ENCODE results near the gene ENTPD1. TPM values are rescaled to one million over a fixed set of nuclear protein-coding genes. Genes with fewer than 3 reads are reported as not detected.

ENTPD1 gene
- total RNA-seq, 1 experiment from 2014 or later = 0.37 TPM

DNA sequence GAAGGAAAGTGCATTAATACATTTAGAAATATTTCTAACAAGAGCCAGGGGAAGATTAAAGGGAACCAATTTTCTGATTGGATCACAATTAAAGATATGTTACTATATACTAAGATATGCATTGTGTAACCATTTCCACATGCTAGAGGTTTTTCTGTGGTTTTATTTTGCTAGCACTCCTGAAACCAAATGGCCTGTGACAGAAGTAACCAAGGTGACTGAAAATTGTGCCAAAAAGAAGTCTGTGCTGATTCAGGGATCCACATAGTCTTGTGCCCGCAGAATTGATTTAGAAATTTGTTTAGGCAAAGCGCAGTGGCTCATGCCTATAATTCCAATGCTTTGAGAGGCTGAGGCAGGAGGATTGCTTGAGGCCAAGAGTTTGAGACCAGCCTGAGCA lies 153.6 kb downstream of the ENTPD1 start:
- no peak overlapping the region for H3K4me2 ChIP-seq (ENCODE audit: low read length)
- POLR2A ChIA-PET = no interaction called here
- H3K9me3 ChIP-seq (ENCODE audit: control insufficient read depth in 1 of 2, insufficient read depth in 1 of 2, low read depth in 1 of 2, low read length in 2 of 2) = no peaks in the 10 kb centered on the region
- no peaks in the 10 kb centered on the region for H3K27me3 ChIP-seq (ENCODE audit: insufficient read depth, low read length)
- CTCF ChIA-PET = no interaction called here
- H3K9ac ChIP-seq (ENCODE audit: low read length) = no peak overlapping the region
- BruUV-seq (replicated peaks) = no TSS peak
- H3K36me3 ChIP-seq (ENCODE audit: control insufficient read depth in 1 of 2, insufficient read depth in 2 of 2, low read length in 2 of 2) = no peaks in the 10 kb centered on the region; a peak in 1 of 4 replicates
- TF ChIP-seq ZFX (IDR thresholded peaks at IDR 0.05) (no peak), MAX (IDR thresholded peaks at IDR 0.05) (no peak), ELF1 (IDR thresholded peaks at IDR 0.05; ENCODE audit: borderline replicate concordance, low read depth) (no peak), JUND (IDR thresholded peaks at IDR 0.05) (no peak), CEBPB (IDR thresholded peaks at IDR 0.05; ENCODE audit: low read depth) (no peak), CBX3 (IDR thresholded peaks at IDR 0.05; ENCODE audit: low read depth) (no peak), EGR1 (IDR thresholded peaks at IDR 0.05; ENCODE audit: low read depth) (no peak), EZH2phosphoT487 (IDR thresholded peaks at IDR 0.05; ENCODE audit: borderline replicate concordance) (no peak), SRF (IDR thresholded peaks at IDR 0.05; ENCODE audit: low read depth) (no peak), CTCF (IDR thresholded peaks at IDR 0.05 in 2 of 3, conservative IDR thresholded peaks at IDR 0.05 in 1 of 3; ENCODE audit: borderline replicate concordance in 1 of 3, insufficient read depth in 1 of 3, low read depth in 2 of 3, low read length in 2 of 3) (no peak), EZH2 (IDR thresholded peaks at IDR 0.05) (no peak), SP1 (IDR thresholded peaks at IDR 0.05; ENCODE audit: low read depth) (no peak), POLR2AphosphoS5 (IDR thresholded peaks at IDR 0.05; ENCODE audit: low read depth, low read length) (no peak), FOSL1 (IDR thresholded peaks at IDR 0.05; ENCODE audit: low read depth) (no peak), RAD21 (IDR thresholded peaks at IDR 0.05; ENCODE audit: low read depth) (no peak), YY1 (IDR thresholded peaks at IDR 0.05; ENCODE audit: extremely low read depth, insufficient replicate concordance, low read depth, low read length) (no peak), REST (IDR thresholded peaks at IDR 0.05; ENCODE audit: low read depth) (no peak), ATF3 (IDR thresholded peaks at IDR 0.05) (no peak), TCF7L2 (IDR thresholded peaks at IDR 0.05; ENCODE audit: borderline replicate concordance, extremely low read depth, insufficient read depth, insufficient read length) (no peak)
- TF ChIP-seq, protein P1, sequence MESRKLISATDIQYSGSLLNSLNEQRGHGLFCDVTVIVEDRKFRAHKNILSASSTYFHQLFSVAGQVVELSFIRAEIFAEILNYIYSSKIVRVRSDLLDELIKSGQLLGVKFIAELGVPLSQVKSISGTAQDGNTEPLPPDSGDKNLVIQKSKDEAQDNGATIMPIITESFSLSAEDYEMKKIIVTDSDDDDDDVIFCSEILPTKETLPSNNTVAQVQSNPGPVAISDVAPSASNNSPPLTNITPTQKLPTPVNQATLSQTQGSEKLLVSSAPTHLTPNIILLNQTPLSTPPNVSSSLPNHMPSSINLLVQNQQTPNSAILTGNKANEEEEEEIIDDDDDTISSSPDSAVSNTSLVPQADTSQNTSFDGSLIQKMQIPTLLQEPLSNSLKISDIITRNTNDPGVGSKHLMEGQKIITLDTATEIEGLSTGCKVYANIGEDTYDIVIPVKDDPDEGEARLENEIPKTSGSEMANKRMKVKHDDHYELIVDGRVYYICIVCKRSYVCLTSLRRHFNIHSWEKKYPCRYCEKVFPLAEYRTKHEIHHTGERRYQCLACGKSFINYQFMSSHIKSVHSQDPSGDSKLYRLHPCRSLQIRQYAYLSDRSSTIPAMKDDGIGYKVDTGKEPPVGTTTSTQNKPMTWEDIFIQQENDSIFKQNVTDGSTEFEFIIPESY (IDR thresholded peaks at IDR 0.05; ENCODE audit: extremely low read depth, insufficient replicate concordance, low read length) = no peak
- no peak for ATAC-seq
- no peaks in the 10 kb centered on the region for H3K9me2 ChIP-seq (ENCODE audit: insufficient read depth)
- H3K4me1 ChIP-seq (ENCODE audit: control insufficient read depth in 1 of 2, insufficient read depth in 2 of 2, low read length in 2 of 2) = peaks cover 0 to 19% of the 10 kb centered on the region in 2 experiments; a peak in 1 of 4 replicates
- RAD21 ChIA-PET (ENCODE audit: low non-redundant PET in 1 of 2, low total read pairs in 2 of 2, uncharacterized antibody in 2 of 2, unreplicated experiment in 2 of 2) = no interaction called here
- intact Hi-C loops (cut with micrococcal nuclease) = loop anchor here (10.0 kb wide), 1 partner anchor 215 kb away; no protein-coding TSS in a partner anchor
- H2AFZ ChIP-seq (ENCODE audit: low read depth, low read length, poor library complexity, severe bottlenecking) = no peak overlapping the region
- H4K20me1 ChIP-seq (ENCODE audit: insufficient read depth) = no peaks in the 10 kb centered on the region
- DNase-seq (ENCODE audit: low read depth, low spot score) = no peak
- no peak overlapping the region for H3K27ac ChIP-seq (ENCODE audit: low read depth, low read length)
- H3K79me2 ChIP-seq (ENCODE audit: insufficient read depth, low read length) = peaks cover 2% of the 10 kb centered on the region; the same call in 1 of the 2 replicates
- no peak overlapping the region for H3K4me3 ChIP-seq (replicated peaks in 1 of 2; ENCODE audit: low read depth in 1 of 2, low read length in 2 of 2)
